ENCODE results near the gene ZNF235. TPM values are rescaled to one million over a fixed set of nuclear protein-coding genes. Genes with fewer than 3 reads are reported as not detected.
A peak's percentile ranks its signal among the peaks of the same experiment; 100 is the strongest.

The ZNF235 gene
- total and polyA plus RNA-seq, 2 of the 4 experiments (the other 2 are of a cell fraction), result 0.77 to 3.0 TPM

DNA sequence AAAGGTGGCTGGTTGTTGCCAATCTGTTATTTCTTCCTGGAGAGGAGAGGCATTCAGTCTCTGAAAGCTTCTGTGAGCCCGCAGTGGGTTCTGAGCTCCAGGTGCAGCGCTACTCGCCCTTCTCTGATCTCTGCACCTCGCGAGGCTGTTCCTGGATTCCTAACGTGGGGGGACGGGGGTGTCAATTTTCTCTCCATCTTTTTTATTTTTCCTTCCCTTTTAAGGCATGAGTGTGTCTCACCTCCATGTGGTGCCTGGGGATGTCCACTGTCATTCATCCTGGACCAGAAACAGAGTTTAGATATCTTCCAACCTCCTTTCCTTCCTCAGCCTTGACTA is 44.5 kb downstream of the ZNF235 start:
- CTCF ChIA-PET, result no interaction called here
- H3K56ac ChIP-seq (ENCODE audit: extremely low read depth, insufficient read depth, low read length), result no peak overlapping the region
- POLR2A ChIA-PET (ENCODE audit: unreplicated experiment), result interaction anchor here (0.5 kb wide), 1 partner anchor 535 kb away, joined by 3 read pairs; no protein-coding TSS in a partner anchor
- peaks cover 9% of the 10 kb centered on the region for H3K9me3 ChIP-seq (ENCODE audit: control insufficient read depth, insufficient read depth, low read length)
- no peaks in the 10 kb centered on the region for H3K27me3 ChIP-seq (ENCODE audit: control insufficient read depth, insufficient read depth, low read length)
- H3K4me3 ChIP-seq (ENCODE audit: insufficient read depth, low read depth, low read length), result no peak overlapping the region
- no peak overlapping the region for H3K18ac ChIP-seq (ENCODE audit: low read depth, low read length)
- no peak overlapping the region for H3K23ac ChIP-seq (ENCODE audit: low read depth, low read length)
- peak overlapping the region; percentile 98 for H2AFZ ChIP-seq (replicated peaks; ENCODE audit: low read length, poor library complexity)
- no peak overlapping the region for H3K27ac ChIP-seq (ENCODE audit: insufficient read depth, low read length)
- no peak overlapping the region for H4K5ac ChIP-seq (ENCODE audit: low read depth, low read length)
- no peaks in the 10 kb centered on the region for H3K79me1 ChIP-seq (ENCODE audit: low read depth in 1 of 2, low read length in 2 of 2)
- H2BK20ac ChIP-seq (ENCODE audit: low read depth, low read length), result no peak overlapping the region
- no peak overlapping the region for H4K91ac ChIP-seq (ENCODE audit: insufficient read depth, low read depth, low read length)
- dilution Hi-C loops (cut with HindIII; ENCODE audit: low sequenced_read_pairs, unreplicated experiment), result no loop called here
- H3K4me1 ChIP-seq (ENCODE audit: control insufficient read depth, insufficient read depth, low read length), result peaks cover 2% of the 10 kb centered on the region; the same call in 1 of the 2 replicates
- no CpG with 5 or more reads among the region's 7 CpGs for WGBS, 2 experiments (ENCODE audit: extremely low coverage in 2 of 2, insufficient read length in 1 of 2)
- no TSS peak for BruUV-seq (replicated peaks)
- H2BK5ac ChIP-seq (ENCODE audit: low read depth, low read length, poor library complexity, severe bottlenecking), result no peak overlapping the region
- no peaks in the 10 kb centered on the region for H4K20me1 ChIP-seq (ENCODE audit: insufficient read depth, low read length)
- H3K9ac ChIP-seq (ENCODE audit: low read depth, low read length), result no peak overlapping the region
- H3K14ac ChIP-seq (replicated peaks; ENCODE audit: low read depth, low read length), result no peak overlapping the region
- peak overlapping the region; percentile 92 for H3K4me2 ChIP-seq (ENCODE audit: low read depth, low read length)
- no peaks in the 10 kb centered on the region for H3K36me3 ChIP-seq (ENCODE audit: control insufficient read depth, insufficient read depth, low read length)
- no peak overlapping the region for H2AK5ac ChIP-seq (ENCODE audit: low read depth, low read length)
- H2BK15ac ChIP-seq (ENCODE audit: low read depth, low read length), result no peak overlapping the region
- in situ Hi-C loops (cut with MboI; ENCODE audit: low sequenced_read_pairs), result no loop called here
- no peak for TF ChIP-seq SMC3 (IDR thresholded peaks at IDR 0.05; ENCODE audit: low read depth, low read length)
- no peak for TF ChIP-seq MAFK (IDR thresholded peaks at IDR 0.05; ENCODE audit: low read depth, low read length)
- TF ChIP-seq RFX5 (IDR thresholded peaks at IDR 0.05; ENCODE audit: low read depth, low read length), result no peak
- no peak for TF ChIP-seq MXI1 (IDR thresholded peaks at IDR 0.05; ENCODE audit: borderline replicate concordance, low read depth, low read length)
- TF ChIP-seq CEBPB (IDR thresholded peaks at IDR 0.05; ENCODE audit: low read depth, low read length), result no peak
- TF ChIP-seq CHD1 (IDR thresholded peaks at IDR 0.05; ENCODE audit: low read depth, low read length), result no peak
- TF ChIP-seq, protein P1, sequence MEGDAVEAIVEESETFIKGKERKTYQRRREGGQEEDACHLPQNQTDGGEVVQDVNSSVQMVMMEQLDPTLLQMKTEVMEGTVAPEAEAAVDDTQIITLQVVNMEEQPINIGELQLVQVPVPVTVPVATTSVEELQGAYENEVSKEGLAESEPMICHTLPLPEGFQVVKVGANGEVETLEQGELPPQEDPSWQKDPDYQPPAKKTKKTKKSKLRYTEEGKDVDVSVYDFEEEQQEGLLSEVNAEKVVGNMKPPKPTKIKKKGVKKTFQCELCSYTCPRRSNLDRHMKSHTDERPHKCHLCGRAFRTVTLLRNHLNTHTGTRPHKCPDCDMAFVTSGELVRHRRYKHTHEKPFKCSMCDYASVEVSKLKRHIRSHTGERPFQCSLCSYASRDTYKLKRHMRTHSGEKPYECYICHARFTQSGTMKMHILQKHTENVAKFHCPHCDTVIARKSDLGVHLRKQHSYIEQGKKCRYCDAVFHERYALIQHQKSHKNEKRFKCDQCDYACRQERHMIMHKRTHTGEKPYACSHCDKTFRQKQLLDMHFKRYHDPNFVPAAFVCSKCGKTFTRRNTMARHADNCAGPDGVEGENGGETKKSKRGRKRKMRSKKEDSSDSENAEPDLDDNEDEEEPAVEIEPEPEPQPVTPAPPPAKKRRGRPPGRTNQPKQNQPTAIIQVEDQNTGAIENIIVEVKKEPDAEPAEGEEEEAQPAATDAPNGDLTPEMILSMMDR (conservative IDR thresholded peaks at IDR 0.05; ENCODE audit: low read depth, low read length), result no peak
- TF ChIP-seq ELK1 (IDR thresholded peaks at IDR 0.05; ENCODE audit: borderline replicate concordance, low read depth, low read length), result no peak
- TF ChIP-seq RAD21 (IDR thresholded peaks at IDR 0.05; ENCODE audit: low read length), result no peak
- no peak for TF ChIP-seq MAZ (IDR thresholded peaks at IDR 0.05; ENCODE audit: borderline replicate concordance, low read depth, low read length)
- TF ChIP-seq NFE2L2 (IDR thresholded peaks at IDR 0.05; ENCODE audit: low read depth, low read length), result no peak
- no peak for TF ChIP-seq POLR2A (IDR thresholded peaks at IDR 0.05; ENCODE audit: low read depth, low read length)
- no peak for TF ChIP-seq BHLHE40 (IDR thresholded peaks at IDR 0.05; ENCODE audit: low read depth, low read length)
- no peak for TF ChIP-seq RCOR1 (IDR thresholded peaks at IDR 0.05; ENCODE audit: insufficient replicate concordance, low read length)
- TF ChIP-seq, protein P2, sequence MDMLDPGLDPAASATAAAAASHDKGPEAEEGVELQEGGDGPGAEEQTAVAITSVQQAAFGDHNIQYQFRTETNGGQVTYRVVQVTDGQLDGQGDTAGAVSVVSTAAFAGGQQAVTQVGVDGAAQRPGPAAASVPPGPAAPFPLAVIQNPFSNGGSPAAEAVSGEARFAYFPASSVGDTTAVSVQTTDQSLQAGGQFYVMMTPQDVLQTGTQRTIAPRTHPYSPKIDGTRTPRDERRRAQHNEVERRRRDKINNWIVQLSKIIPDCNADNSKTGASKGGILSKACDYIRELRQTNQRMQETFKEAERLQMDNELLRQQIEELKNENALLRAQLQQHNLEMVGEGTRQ (IDR thresholded peaks at IDR 0.05; ENCODE audit: low read depth, low read length), result no peak
- TF ChIP-seq FOS (IDR thresholded peaks at IDR 0.05; ENCODE audit: low read depth, low read length), result no peak
- DNase-seq (no peak), ATAC-seq (ENCODE audit: low read depth) (no peak)
- intact Hi-C loops (cut with micrococcal nuclease), result no loop called here
- no peak overlapping the region for H3K4ac ChIP-seq (ENCODE audit: low read depth, low read length)
- H2AK9ac ChIP-seq (replicated peaks; ENCODE audit: low read depth, low read length, poor library complexity), result peak overlapping the region; percentile 76
- peak overlapping the region in 1 of 2 experiments; percentile 53; a peak in 3 of 4 replicates for H4K8ac ChIP-seq (ENCODE audit: low read depth in 2 of 2, low read length in 2 of 2)
- no peaks in the 10 kb centered on the region for H3K9me1 ChIP-seq (ENCODE audit: insufficient read depth, low read length)
- no peak overlapping the region for H2BK120ac ChIP-seq (ENCODE audit: low read depth, low read length)

Measured in IMR-90 (cell line).